ENCODE results near the gene IGFBPL1.

Gene IGFBPL1

DNA sequence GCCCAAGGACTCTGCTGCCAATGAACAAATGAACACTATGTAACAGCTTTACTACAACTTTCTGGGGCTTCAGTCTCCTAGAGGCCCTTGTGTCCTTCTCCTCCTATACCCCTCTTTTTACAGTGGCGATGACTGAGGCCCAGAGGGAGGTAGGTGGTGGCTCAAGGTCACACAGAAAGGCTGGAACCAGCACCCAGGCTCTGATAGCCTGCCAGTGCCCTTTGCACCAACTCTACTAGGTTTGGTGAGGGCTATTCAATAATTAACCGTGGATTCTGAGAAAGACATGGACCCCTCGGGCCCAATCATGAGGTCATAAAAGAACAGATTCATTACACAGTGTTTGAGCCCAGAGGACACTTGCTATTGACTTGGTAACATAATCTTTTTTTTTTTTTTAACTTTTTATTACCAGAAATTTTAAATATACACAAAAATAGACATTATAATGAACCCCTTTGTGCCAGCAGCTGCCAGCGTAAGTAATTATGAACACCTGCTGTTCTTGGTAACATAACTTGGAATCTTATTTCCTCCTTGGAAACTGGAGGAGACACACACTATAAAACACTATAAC lies 37.8 kb downstream of the IGFBPL1 start:
- TF ChIP-seq ARNTL (CRISPR knock-in tag; IDR thresholded peaks at IDR 0.05; ENCODE audit: borderline replicate concordance, low read depth), result no peak
- no peak for TF ChIP-seq BACH2 (CRISPR knock-in tag; IDR thresholded peaks at IDR 0.05; ENCODE audit: borderline replicate concordance)
- no peak for TF ChIP-seq ZNF565 (CRISPR knock-in tag; conservative IDR thresholded peaks at IDR 0.05; ENCODE audit: low read depth)
- TF ChIP-seq, protein P1, sequence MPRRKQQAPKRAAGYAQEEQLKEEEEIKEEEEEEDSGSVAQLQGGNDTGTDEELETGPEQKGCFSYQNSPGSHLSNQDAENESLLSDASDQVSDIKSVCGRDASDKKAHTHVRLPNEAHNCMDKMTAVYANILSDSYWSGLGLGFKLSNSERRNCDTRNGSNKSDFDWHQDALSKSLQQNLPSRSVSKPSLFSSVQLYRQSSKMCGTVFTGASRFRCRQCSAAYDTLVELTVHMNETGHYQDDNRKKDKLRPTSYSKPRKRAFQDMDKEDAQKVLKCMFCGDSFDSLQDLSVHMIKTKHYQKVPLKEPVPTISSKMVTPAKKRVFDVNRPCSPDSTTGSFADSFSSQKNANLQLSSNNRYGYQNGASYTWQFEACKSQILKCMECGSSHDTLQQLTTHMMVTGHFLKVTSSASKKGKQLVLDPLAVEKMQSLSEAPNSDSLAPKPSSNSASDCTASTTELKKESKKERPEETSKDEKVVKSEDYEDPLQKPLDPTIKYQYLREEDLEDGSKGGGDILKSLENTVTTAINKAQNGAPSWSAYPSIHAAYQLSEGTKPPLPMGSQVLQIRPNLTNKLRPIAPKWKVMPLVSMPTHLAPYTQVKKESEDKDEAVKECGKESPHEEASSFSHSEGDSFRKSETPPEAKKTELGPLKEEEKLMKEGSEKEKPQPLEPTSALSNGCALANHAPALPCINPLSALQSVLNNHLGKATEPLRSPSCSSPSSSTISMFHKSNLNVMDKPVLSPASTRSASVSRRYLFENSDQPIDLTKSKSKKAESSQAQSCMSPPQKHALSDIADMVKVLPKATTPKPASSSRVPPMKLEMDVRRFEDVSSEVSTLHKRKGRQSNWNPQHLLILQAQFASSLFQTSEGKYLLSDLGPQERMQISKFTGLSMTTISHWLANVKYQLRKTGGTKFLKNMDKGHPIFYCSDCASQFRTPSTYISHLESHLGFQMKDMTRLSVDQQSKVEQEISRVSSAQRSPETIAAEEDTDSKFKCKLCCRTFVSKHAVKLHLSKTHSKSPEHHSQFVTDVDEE (CRISPR knock-in tag; IDR thresholded peaks at IDR 0.05), result no peak
- no peak for TF ChIP-seq SNAI2 (CRISPR knock-in tag; IDR thresholded peaks at IDR 0.05)
- TF ChIP-seq ISL1 (CRISPR knock-in tag; IDR thresholded peaks at IDR 0.05), result no peak
- no peak for TF ChIP-seq CSDC2 (CRISPR knock-in tag; IDR thresholded peaks at IDR 0.05)
- TF ChIP-seq TOX (CRISPR knock-in tag; IDR thresholded peaks at IDR 0.05; ENCODE audit: borderline replicate concordance), result no peak
- TF ChIP-seq, protein P2, sequence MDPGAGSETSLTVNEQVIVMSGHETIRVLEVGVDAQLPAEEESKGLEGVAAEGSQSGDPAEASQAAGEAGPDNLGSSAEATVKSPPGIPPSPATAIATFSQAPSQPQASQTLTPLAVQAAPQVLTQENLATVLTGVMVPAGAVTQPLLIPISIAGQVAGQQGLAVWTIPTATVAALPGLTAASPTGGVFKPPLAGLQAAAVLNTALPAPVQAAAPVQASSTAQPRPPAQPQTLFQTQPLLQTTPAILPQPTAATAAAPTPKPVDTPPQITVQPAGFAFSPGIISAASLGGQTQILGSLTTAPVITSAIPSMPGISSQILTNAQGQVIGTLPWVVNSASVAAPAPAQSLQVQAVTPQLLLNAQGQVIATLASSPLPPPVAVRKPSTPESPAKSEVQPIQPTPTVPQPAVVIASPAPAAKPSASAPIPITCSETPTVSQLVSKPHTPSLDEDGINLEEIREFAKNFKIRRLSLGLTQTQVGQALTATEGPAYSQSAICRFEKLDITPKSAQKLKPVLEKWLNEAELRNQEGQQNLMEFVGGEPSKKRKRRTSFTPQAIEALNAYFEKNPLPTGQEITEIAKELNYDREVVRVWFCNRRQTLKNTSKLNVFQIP (CRISPR knock-in tag; IDR thresholded peaks at IDR 0.05; ENCODE audit: borderline replicate concordance, low read depth), result no peak
- TF ChIP-seq RARB (CRISPR knock-in tag; IDR thresholded peaks at IDR 0.05), result no peak
- TF ChIP-seq, protein P3, sequence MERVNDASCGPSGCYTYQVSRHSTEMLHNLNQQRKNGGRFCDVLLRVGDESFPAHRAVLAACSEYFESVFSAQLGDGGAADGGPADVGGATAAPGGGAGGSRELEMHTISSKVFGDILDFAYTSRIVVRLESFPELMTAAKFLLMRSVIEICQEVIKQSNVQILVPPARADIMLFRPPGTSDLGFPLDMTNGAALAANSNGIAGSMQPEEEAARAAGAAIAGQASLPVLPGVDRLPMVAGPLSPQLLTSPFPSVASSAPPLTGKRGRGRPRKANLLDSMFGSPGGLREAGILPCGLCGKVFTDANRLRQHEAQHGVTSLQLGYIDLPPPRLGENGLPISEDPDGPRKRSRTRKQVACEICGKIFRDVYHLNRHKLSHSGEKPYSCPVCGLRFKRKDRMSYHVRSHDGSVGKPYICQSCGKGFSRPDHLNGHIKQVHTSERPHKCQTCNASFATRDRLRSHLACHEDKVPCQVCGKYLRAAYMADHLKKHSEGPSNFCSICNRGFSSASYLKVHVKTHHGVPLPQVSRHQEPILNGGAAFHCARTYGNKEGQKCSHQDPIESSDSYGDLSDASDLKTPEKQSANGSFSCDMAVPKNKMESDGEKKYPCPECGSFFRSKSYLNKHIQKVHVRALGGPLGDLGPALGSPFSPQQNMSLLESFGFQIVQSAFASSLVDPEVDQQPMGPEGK (CRISPR knock-in tag; IDR thresholded peaks at IDR 0.05; ENCODE audit: borderline replicate concordance), result no peak
- TF ChIP-seq TCF4 (CRISPR knock-in tag; IDR thresholded peaks at IDR 0.05; ENCODE audit: borderline replicate concordance), result no peak
- no peak for TF ChIP-seq ESRRG (CRISPR knock-in tag; IDR thresholded peaks at IDR 0.05)
- no peak for TF ChIP-seq PPARA (CRISPR knock-in tag; IDR thresholded peaks at IDR 0.05; ENCODE audit: borderline replicate concordance)
- no peak for TF ChIP-seq ZFP30 (CRISPR knock-in tag; IDR thresholded peaks at IDR 0.05)
- no peak for TF ChIP-seq ZFP3 (CRISPR knock-in tag; IDR thresholded peaks at IDR 0.05)
- TF ChIP-seq ZNF8 (CRISPR knock-in tag; IDR thresholded peaks at IDR 0.05), result no peak
- no peak for TF ChIP-seq ZNF70 (CRISPR knock-in tag; IDR thresholded peaks at IDR 0.05)
- no peak for ATAC-seq

DNA sequence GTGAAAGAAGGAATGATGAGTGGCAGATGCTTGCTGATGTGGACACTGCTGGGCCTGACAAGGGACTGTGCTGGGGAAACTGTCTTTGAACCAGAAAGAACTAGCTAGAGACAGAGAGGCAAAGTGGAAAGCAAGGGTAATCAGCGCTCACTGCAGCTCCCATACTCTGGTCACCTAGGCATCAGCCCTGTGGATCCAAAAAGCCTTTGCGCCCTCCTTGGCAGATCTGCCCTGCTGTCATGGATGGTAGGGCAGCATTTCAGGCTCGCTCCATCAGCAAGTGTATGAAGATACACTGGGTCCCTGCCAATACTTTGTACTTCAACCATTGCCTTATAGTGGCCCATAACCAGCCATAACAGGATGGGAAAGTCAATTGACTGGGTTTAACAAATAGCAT lies 38.4 kb downstream of the IGFBPL1 start:
- ATAC-seq, result no peak
- TF ChIP-seq BACH2 (CRISPR knock-in tag; IDR thresholded peaks at IDR 0.05; ENCODE audit: borderline replicate concordance), result no peak
- TF ChIP-seq OSR1 (CRISPR knock-in tag; IDR thresholded peaks at IDR 0.05), result no peak
- TF ChIP-seq ESRRG (CRISPR knock-in tag; IDR thresholded peaks at IDR 0.05), result no peak
- TF ChIP-seq ZNF70 (CRISPR knock-in tag; IDR thresholded peaks at IDR 0.05), result no peak
- no peak for TF ChIP-seq ZFP3 (CRISPR knock-in tag; IDR thresholded peaks at IDR 0.05)
- TF ChIP-seq, protein P2 (CRISPR knock-in tag; IDR thresholded peaks at IDR 0.05; ENCODE audit: borderline replicate concordance, low read depth), result no peak
- TF ChIP-seq, protein P4, sequence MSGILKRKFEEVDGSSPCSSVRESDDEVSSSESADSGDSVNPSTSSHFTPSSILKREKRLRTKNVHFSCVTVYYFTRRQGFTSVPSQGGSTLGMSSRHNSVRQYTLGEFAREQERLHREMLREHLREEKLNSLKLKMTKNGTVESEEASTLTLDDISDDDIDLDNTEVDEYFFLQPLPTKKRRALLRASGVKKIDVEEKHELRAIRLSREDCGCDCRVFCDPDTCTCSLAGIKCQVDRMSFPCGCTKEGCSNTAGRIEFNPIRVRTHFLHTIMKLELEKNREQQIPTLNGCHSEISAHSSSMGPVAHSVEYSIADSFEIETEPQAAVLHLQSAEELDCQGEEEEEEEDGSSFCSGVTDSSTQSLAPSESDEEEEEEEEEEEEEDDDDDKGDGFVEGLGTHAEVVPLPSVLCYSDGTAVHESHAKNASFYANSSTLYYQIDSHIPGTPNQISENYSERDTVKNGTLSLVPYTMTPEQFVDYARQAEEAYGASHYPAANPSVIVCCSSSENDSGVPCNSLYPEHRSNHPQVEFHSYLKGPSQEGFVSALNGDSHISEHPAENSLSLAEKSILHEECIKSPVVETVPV (CRISPR knock-in tag; IDR thresholded peaks at IDR 0.05), result no peak
- no peak for TF ChIP-seq CSDC2 (CRISPR knock-in tag; IDR thresholded peaks at IDR 0.05)
